SK-N-MC (cell line): Measurements from ENCODE around the gene SLC45A2.

Source experiments
- EZH2 ChIP-seq: fragments of 200-600 bp; sonication (generic); IDR thresholded peaks from one replicate; pipeline ENCODE4 v1.6.1; 2017; ENCODE audit warnings: antibody characterized with exemption
- FOXP2 ChIP-seq: optimal IDR thresholded peaks from 2 replicates; pipeline ENCODE3; 2011; ENCODE audit warnings: mild to moderate bottlenecking, moderate library complexity; ENCODE audit not compliant: insufficient read depth; ENCODE audit errors: extremely low read length, control extremely low read depth
- POLR2AphosphoS5 ChIP-seq: IDR thresholded peaks from 2 replicates; pipeline ENCODE4 v1.6.1; 2012; ENCODE audit warnings: mild to moderate bottlenecking, low read depth, low read length, borderline replicate concordance

DNA sequence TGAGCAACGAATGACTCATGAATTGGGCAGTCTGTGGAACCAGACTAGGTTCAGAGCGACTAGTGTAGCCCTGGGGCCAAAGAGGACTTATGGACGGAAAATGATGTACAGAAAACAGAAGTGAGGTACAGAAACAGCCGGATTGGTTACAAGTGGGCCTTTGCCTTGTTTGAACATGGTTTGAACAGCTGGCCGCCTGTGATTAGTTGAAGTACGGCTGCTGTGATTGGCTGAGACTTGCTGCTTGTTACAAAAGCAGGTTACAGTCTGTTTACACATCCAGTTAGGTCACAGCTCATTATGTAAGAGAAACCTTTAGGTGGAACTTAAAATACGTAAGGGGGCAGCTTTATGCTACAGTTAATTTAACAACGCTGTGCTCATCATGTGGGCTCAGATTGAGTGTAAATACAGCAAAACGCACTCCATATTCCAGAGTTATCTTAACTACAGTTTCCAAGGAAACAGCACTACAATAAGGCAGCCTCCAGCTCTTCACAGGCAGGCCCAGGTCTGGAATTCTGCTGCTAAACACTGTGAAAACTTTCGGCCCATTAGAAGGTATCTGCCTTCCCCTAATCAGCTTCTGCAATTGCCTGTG, 16.8 kb upstream of the SLC45A2 start:
- TF ChIP-seq EZH2 (no peak), POLR2AphosphoS5 (no peak), FOXP2 (no peak)
